ENCODE data around the gene EPN1.

Gene EPN1

GRCh38 chr19:55646889-55647731, 27.9 kb upstream of the EPN1 start:
- DNase-seq = no peak

- peak; percentile 51 for DNase-seq
These were observed 27.1 kb upstream of the EPN1 start, which contains the start of gene CCDC106 for GRCh38 chr19:55647732-55648584. TSS of gene CCDC106 (plus strand) at chr19:55648212. CDS start at chr19:55649047, 835 bp downstream.

- DNase-seq = no peak
These were observed 26.3 kb upstream of the EPN1 start for GRCh38 chr19:55648585-55649267.

GRCh38 chr19:55649268-55650125, 25.5 kb upstream of the EPN1 start:
- no peak for DNase-seq

- DNase-seq = no peak
These were observed 24.9 kb upstream of the EPN1 start for GRCh38 chr19:55650126-55650557.

- DNase-seq = no peak
These were observed 24.3 kb upstream of the EPN1 start for GRCh38 chr19:55650602-55651230.

GRCh38 chr19:55651236-55651635, 23.8 kb upstream of the EPN1 start:
- no peak for DNase-seq

- no peak for DNase-seq
These were observed 22.5 kb upstream of the EPN1 start for GRCh38 chr19:55652311-55653128.

- DNase-seq = peak; percentile 97
These were observed 21.2 kb upstream of the EPN1 start for GRCh38 chr19:55653651-55654322.

- peak; percentile 97 for DNase-seq
These were observed 20.6 kb upstream of the EPN1 start for GRCh38 chr19:55654323-55654867.

- DNase-seq = peak; percentile 87
These were observed 20.0 kb upstream of the EPN1 start, which contains the start of gene U2AF2 for GRCh38 chr19:55654868-55655647. TSS of gene U2AF2 (plus strand) at chr19:55655035. CDS start at chr19:55655105, 70 bp downstream.

- no peak for DNase-seq
These were observed 19.4 kb upstream of the EPN1 start for GRCh38 chr19:55655648-55656040.

GRCh38 chr19:55656552-55656951, 18.5 kb upstream of the EPN1 start:
- DNase-seq = no peak

GRCh38 chr19:55656988-55657747, 17.9 kb upstream of the EPN1 start:
- no peak for DNase-seq

- DNase-seq = no peak
These were observed 16.1 kb upstream of the EPN1 start for GRCh38 chr19:55658846-55659459.

GRCh38 chr19:55659822-55660221, 15.2 kb upstream of the EPN1 start:
- no peak for DNase-seq

- no peak for DNase-seq
These were observed 14.6 kb upstream of the EPN1 start for GRCh38 chr19:55660404-55660803.

- DNase-seq = no peak
These were observed 14.0 kb upstream of the EPN1 start for GRCh38 chr19:55660991-55661390.
